Kidney (tissue), 14 donors: ENCODE measurements around the gene NEO1. TPM values are rescaled to one million over a fixed set of nuclear protein-coding genes. Genes with fewer than 3 reads are reported as not detected.
"Not testable (repeated sequence)": the region's sequence is repeated elsewhere in the genome, so short reads cannot be mapped to it uniquely, and the experiment has no call there.

Source experiments
- DNase-seq, 5 donors: peaks; one replicate each; pipeline ENCODE4 v3.0.0-alpha.2; 2013 to 2020
- FAIRE-seq: peaks from 2 replicates; lab custom pipeline; 2012; peaks lifted over from hg19 to GRCh38; lab: Jason Lieb, UNC
- H3K27ac ChIP-seq, 2 donors: one replicate each; pipeline ENCODE4 v1.7.0; 2013; ENCODE audit warnings: low read depth in 2 of 2, low read length in 2 of 2, inconsistent platforms in 1 of 2
- H3K27me3 ChIP-seq: one replicate; pipeline ENCODE4 v1.7.1; 2013; ENCODE audit warnings: low read length, inconsistent platforms; ENCODE audit not compliant: control insufficient read depth, insufficient read depth
- H3K36me3 ChIP-seq, 3 donors: one replicate each; pipeline versions ENCODE4 v1.7.0 to v1.7.1; 2013; ENCODE audit warnings: low read length in 3 of 3, control low read depth in 1 of 3, inconsistent platforms in 1 of 3; ENCODE audit not compliant: insufficient read depth in 3 of 3, control insufficient read depth in 2 of 3
- H3K4me1 ChIP-seq, 3 donors: one replicate each; pipeline versions ENCODE4 v1.7.0 to v1.7.1; 2013; ENCODE audit warnings: low read length in 3 of 3, inconsistent platforms in 1 of 3, low read depth in 1 of 3; ENCODE audit not compliant: control insufficient read depth in 2 of 3, insufficient read depth in 2 of 3
- H3K4me3 ChIP-seq, 3 donors: one replicate each; pipeline versions ENCODE4 v1.7.0 to v1.8.1; 2013; ENCODE audit warnings: low read length in 3 of 3, control low read depth in 1 of 3, inconsistent platforms in 1 of 3
- H3K9ac ChIP-seq, 3 donors: one replicate each; pipeline versions ENCODE4 v1.7.0 to v1.7.1; 2013; ENCODE audit warnings: low read length in 3 of 3, control low read depth in 1 of 3, inconsistent platforms in 1 of 3
- H3K9me3 ChIP-seq, 3 donors: one replicate each; pipeline versions ENCODE4 v1.7.0 to v1.7.1; 2013; ENCODE audit warnings: low read length in 3 of 3, control low read depth in 1 of 3, inconsistent platforms in 1 of 3; ENCODE audit not compliant: control insufficient read depth in 2 of 3, insufficient read depth in 1 of 3
- CTCF ChIP-seq: IDR thresholded peaks from 3 replicates; pipeline ENCODE4 v1.5.1; 2012; ENCODE audit warnings: mild to moderate bottlenecking, moderate library complexity, borderline replicate concordance; ENCODE audit not compliant: insufficient read depth; ENCODE audit errors: extremely low read depth
- intact Hi-C: fragments of 100-400 bp; cut with DNase I; formaldehyde crosslinking; loops from one replicate; pipeline ENCODE4 v1.11.1; 2022
- polyA plus RNA-seq: library from polyadenylated mRNA; stranded (reverse); fragments of 350-450 nt; fragmentation: Illumina TruSeq; extraction: RNeasy Lipid Tissue Mini Kit (QIAGEN cat#74804); gene quantifications from one replicate; pipeline ENCODE4 v1.2.3, GENCODE V29; 2014; ENCODE audit warnings: low read depth, low replicate concordance; ENCODE audit not compliant: insufficient read depth
- total RNA-seq: library from RNA; stranded (reverse); fragmentation: NEBNext Ultra II Directional; extraction: Animal tissue kit (Norgen Biotek cat#: 25700); gene quantifications from one replicate; pipeline ENCODE4 v1.2.1, GENCODE V29; 2021
- donor health status: control.
- donor health status: control.
- donor health status: control.
- donor health status: control.
- donor health status: control.
- donor health status: DM: yes; HTN: yes; CAD: no.
- donor health status: Normal renal cell carcinoma (clear cell type).

Gene NEO1
- total and polyA plus RNA-seq, 2 donors from 2014 or later: 12.4 to 43.3 TPM

- intact Hi-C loops: no loop called here
- no peak for FAIRE-seq
- Histone ChIP-seq H3K36me3 (peaks cover 3 to 33% (median 12%) of the 10 kb centered on the region in 3 donors), H3K4me1 (peaks cover 0 to 6% (median 0%) of the 10 kb centered on the region in 3 donors), H3K4me3 (no peak overlapping the region), H3K27me3 (no peaks in the 10 kb centered on the region), H3K9me3 (no peaks in the 10 kb centered on the region), H3K27ac (no peak overlapping the region), H3K9ac (no peak overlapping the region)
- no peak for TF ChIP-seq CTCF
- no peak for DNase-seq
Observed at GRCh38 chr15:73296609-73297353, 244.5 kb downstream of the NEO1 start.

- Histone ChIP-seq H3K9ac (no peak overlapping the region), H3K9me3 (no peaks in the 10 kb centered on the region), H3K36me3 (peaks cover 3 to 39% (median 12%) of the 10 kb centered on the region in 3 donors), H3K4me1 (no peaks in the 10 kb centered on the region), H3K4me3 (no peak overlapping the region), H3K27ac (no peak overlapping the region), H3K27me3 (no peaks in the 10 kb centered on the region)
- no peak for DNase-seq
- no peak for FAIRE-seq
- TF ChIP-seq CTCF: no peak
- intact Hi-C loops: no loop called here
Observed at GRCh38 chr15:73298522-73299245, 246.4 kb downstream of the NEO1 start.

GRCh38 chr15:73300286-73300685, 248.0 kb downstream of the NEO1 start:
- H3K4me3 ChIP-seq, H3K4me1 ChIP-seq, intact Hi-C loops, H3K9me3 ChIP-seq, FAIRE-seq, H3K27ac ChIP-seq, H3K27me3 ChIP-seq, DNase-seq, H3K9ac ChIP-seq: not testable (repeated sequence)
- peaks cover 3 to 37% (median 10%) of the 10 kb centered on the region in 3 donors for H3K36me3 ChIP-seq

- Histone ChIP-seq H3K27me3 (no peaks in the 10 kb centered on the region), H3K4me1 (peaks cover 0 to 2% (median 0%) of the 10 kb centered on the region in 3 donors), H3K9me3 (no peaks in the 10 kb centered on the region), H3K27ac (no peak overlapping the region), H3K4me3 (no peak overlapping the region), H3K9ac (no peak overlapping the region), H3K36me3 (peaks cover 2 to 18% (median 9%) of the 10 kb centered on the region in 3 donors)
- DNase-seq (peak in 2 of 5 donors; percentile 52 to 86), FAIRE-seq (no peak)
- TF ChIP-seq CTCF: no peak
- intact Hi-C loops: no loop called here
Observed at GRCh38 chr15:73303636-73304035, 251.4 kb downstream of the NEO1 start.
